ENCODE results near the gene KDR.

Gene KDR

DNA sequence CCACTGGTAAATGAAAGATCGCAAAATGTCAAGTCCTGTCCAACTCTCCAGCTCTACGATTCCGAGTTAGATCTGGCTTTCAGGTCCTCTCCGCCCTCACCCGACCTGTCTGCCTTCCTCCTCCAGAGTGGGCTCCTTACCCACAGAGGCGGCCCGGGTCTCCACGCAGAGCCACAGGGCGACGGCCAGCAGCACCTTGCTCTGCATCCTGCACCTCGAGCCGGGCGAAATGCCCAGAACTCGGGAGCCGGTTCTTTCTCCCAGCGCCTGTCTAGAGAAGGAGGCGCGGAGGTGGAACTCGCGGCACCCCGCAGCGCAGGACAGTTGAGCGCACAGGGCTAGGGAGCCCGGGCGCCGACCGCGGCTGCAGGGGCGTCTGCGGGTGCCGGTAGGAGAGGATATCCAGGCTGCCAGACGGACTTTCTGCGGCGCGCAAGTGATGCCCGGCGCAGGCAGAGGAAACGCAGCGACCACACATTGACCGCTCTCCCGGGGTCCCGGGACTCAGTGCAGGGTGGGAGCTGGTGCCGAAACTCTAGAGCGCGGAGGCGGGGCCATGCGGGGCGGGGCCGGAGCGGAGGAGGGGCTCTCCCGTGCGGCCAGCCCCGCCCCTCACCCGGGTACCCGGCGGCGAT is at the start of gene KDR:
Gene KDR, minus strand, starts transcription at position 509 of the 635 bp plus-strand sequence. Its CDS starts 302 bp downstream, at position 207.
- DNase-seq: peak; percentile 20

DNA sequence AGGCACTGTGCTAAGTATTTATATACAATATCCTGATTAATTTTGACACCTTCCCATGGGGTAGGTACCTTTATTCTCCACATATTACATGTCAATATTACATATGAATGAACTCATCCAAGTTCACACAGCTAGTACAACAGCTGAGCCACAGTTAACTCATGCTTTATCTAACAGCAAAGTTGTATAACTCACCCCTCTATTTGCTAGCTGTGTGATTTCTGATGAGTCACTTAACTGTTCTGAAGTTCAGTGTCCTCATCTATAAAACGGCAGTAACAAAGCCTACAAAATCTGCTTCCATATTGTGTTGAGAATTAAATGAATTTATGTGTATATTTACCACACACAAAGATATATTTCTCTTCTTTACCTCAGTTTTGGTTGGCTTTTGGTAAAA is 48.2 kb upstream of the KDR start:
- peak; percentile 53 for DNase-seq

DNA sequence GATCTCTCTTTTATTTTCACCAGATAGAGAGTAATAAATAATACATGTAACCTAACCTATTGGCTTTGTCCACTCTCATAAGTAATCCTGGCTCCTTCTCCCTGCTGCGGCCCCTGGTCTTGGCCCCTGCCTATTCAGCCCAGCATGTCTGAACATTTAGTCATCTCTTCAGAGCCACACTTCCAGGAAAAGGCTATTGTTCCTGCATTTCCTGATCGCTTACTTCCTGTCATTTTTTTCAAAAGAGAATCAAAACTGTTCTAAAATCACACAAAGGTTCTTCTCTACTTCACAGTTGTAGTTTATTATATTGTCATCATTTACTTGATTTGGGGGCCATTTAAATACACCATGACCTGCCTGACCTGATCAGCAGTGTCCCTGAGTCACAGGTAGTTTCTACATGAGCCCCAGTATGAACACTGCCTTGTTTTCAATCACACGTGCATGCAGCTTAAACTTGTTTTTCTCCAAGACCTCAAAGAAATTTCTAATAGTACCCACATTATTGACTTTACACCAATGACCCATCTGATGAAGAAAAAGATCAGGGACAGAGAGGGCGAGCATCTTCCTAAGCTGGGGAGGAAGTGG is 47.4 kb upstream of the KDR start:
- peak; percentile 38 for DNase-seq

DNA sequence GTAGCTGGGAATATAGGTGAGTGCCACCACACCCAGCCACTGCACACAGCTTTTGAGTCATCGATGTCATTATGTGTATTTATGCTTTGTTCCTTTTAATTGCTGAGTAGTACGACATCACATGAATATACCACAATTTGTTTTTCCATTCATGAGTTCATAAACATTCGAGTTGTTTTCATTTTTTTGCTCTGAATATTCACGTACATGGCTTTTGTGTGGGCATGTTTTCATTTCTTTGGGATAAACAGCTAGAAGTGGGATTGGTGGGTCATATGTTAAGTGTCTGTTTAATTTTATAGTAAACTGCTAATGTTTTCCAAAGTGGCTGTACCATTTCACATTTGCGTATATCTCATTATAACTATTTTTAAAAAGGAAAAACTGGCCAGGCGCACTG is 45.1 kb upstream of the KDR start:
- DNase-seq: no peak

DNA sequence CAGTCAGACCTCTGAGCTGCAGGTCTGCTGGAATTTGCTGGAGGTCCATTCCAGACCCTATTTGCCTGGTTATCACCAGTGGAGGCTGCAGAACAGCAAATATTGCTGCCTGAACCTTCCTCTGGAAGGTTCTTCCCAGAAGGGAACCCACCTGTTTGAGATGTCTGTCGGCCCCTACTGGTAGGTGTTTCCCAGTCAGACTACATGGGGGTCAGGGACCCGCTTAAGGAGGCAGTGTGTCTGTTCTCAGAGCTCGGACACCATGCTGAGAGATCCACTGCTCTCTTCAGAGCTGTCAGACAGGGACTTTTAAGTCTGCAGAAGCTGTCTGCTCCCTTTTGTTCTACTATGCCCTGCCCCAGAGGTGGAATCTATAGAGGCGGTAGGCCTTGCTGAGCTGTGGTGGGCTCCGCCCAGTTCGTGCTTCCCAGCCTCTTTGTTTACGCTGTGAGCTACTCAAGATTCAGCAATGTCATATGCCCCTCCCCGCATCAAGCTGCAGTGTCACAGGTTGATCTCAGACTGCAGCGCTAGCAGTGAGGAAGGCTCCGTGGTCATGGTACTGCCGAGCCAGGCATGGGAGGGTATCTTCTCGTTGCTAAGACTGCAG is 44.1 kb upstream of the KDR start:
- peak; percentile 27 for DNase-seq

DNA sequence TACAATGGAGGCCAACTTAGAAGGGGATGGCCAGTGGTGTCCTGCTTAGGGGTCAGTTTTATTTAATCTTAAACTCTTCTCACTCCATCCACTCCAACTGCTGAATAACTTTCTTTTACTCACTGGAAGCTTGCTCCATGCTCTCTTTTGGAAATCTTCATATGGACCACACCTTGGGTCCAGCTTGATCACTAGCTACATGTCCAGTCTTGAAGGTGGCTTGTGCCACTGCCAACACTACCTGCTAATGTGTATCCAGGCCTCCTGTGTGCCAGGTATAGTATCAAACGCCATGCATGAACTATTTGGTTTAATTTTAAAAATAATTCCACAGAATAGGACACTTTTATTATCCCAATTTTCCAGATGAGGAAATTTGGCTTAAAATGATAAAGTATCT is 37.0 kb upstream of the KDR start:
- DNase-seq: no peak

DNA sequence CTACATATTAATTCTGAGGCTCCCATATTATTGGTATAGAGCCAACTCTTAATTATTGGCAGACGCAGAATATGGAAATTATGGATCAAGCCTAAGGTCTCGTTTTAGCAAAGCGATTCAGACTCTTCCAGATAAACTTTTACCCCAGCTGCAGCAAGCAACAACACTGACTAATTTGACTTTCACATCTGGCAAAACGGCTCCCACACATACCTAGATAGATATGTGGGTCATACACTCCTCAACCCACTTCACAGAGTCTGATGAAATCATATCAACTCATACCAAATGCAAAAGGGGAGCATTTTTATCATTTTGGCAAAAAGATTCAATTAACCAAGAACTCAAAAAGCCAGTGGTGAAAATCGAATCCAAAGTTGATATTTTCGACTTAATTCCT is 36.3 kb upstream of the KDR start:
- no peak for DNase-seq

DNA sequence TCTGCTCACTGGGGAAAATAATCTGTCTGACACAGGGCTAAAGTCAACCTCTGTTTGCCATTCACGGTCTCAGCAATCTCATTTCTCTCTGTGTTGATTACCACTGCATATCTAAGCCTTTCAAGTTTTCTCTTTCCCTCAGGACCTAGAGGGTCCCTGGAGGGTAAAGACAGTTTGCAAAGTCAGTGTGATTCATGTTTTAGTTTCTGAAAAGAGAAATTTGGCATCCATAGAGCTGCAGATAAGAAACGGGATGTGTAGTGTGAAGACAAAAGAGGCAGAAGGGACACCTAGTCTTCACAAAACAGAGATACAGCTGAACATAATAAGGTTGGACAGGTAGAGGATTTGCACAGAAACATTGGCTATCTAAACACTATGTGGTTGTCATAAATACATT is 34.5 kb upstream of the KDR start:
- peak; percentile 24 for DNase-seq

DNA sequence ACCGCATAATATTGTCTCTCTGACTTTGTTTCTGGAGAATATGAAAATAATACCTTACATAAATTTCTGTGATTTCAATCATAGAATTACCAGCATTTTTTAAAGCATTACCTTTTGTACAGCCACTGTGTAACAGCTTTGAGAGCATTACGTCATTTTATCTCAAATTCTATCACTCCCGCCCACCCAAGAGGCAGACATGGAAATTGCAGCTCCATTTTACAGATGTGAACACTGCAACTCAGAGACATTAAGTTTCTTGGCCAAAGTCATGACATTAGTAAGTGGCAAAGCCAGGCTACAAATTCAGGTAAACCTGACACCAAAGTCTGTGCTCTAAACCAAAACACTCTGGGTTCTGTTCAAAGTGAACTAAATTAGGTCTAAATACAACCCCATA is 33.6 kb upstream of the KDR start:
- no peak for DNase-seq

DNA sequence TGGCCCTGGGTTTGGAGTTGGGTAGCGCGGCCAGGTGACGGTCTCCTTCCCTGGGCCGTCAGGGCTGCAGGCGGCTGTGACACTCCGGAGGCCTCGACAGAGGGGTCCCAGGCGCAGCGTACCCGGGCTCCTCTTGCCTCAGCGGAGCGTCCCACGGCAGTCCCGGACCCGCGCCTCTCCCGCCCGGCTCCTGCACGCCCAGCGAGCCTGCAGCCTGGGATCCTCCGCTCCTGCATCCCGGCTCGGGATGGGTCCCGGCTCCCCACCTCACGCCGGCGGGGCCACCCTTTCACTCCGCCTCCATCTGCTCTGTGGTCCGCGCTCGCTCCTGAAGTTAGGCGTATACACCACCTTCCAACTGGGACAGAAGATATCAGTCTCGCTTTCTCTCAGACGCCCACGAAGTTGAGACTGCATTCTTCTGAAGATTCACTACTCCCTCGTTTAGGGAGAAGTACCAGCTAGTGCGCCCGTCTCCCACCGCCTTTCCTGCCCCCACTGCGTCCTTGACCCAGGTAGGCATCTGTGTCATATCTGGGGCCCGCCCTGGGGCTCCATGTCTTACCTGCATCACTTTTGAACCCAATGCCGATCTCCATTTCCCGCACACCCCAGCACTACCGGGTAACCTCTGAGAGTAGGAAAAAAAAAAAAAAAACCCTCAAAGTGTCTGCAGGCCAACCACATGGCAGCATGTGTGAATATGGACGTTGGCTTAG is 32.3 kb upstream of the KDR start:
- no peak for DNase-seq

DNA sequence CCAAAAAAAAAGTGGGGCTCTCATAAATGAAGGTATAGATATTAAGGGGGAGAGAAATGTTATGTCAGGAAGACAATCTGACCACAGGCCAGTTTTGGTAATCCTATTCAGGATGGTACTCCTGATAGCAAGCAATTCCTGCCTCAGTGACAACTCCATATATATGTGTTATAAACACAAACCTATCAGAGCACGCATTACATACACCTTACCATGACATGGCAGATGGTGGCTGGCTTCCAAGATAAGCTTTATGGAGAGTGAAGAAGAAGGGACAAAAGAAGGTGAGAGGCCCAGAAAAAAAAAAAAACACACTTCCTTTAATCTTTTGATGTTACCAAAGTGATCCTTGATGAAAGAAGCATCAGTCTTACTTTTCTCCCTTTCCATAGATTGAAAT is 29.5 kb upstream of the KDR start:
- no peak for DNase-seq

DNA sequence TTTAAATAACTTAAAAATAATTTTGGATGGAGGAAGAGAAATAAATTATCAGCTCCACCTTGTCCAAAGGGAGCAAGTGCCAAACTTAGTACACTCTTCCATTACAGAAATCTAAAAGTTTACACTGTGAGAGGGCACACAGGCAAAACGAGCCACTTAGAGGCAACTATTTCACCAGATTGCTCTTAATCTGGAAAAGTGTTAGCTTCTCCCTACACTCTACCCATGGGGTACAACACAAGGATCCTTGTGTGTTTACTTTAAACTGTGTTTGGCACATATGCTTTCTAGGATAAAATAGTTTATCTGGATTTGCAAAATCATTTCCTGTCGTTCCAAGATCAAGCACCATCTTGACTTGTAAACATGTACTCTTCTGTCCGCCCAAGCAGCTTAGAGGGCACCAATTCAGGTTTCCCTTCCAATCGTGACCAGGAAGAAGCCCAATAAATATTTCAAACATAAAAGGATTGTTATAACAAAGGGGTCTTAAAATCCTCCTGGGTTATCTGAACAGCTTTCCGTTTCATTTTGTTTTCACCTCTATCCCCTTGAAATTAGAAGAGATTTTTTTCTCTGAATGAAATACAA is 29.0 kb upstream of the KDR start:
- DNase-seq: no peak

DNA sequence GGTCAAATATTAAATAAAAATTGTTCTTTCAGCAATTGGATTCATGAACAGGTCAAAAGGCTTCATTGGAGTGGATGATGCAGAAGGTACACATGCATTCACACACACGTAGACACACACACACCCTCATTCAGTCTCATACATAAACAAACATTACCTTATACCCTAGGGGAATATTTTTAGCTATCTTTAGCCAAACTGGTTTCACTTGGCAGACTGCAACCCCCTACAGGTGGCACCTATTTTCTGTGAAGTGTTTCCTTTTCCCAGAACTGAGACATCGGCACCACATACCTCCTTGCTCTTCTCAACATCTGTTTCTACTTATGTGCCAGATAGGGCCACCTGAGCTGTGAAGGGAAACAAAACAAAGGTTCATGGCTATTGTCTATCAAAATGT is 18.5 kb upstream of the KDR start:
- no peak for DNase-seq

DNA sequence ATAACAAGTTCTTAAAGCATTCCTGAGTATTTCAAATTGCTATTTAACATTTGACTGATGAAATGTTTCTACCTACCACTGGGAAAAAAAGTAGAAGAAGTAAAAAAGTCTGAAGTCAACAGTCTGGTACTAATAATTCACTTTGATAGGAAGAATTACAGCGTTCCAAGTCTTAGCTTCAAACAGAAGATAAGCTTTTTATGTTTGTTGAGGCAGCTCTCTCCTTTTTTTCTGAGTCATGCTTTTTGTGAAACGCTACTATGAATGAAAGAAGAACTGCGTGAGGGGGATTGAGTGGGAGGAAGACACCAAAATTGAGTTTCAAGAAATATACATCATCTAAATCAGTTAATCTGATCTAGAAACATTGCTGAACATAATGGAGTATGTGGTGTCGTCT is 13.0 kb upstream of the KDR start:
- DNase-seq: no peak

DNA sequence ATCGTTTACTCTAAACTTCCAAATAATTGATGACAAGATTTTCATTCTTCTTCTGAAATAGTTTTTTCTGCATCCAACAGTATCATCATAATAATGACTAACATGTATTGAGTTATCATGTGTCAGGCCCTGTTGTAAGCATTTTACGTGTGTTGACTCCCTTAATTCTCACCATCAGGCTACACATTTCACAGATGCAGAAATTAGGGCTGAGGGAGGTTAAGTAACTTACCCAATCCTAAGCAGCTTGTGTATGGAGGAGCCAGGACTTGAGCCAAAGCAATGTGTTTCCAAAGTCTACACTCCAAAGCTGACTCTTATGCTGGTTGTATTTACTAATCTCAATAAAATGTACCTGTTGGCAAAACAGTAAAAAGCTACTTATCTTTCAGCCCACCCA is 11.2 kb upstream of the KDR start:
- DNase-seq: no peak

DNA sequence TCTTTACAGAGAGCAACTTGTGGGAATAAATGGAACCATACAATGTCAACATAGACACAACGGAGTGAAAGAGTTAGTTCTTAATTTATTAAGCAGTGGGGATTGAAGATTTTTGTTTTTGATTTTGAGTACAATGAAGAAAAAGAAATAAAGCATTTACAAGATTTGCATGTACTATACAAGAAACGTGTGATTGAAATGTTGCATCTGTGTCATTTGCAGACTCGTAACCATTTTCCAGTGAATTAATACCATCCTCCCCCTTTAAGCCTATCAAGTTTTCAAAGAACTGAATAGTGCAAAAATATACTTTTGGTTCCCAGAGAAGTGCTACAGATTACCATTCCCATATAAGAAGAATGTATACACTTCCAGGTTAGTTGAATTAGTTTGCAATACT is 8.6 kb upstream of the KDR start:
- no peak for DNase-seq

DNA sequence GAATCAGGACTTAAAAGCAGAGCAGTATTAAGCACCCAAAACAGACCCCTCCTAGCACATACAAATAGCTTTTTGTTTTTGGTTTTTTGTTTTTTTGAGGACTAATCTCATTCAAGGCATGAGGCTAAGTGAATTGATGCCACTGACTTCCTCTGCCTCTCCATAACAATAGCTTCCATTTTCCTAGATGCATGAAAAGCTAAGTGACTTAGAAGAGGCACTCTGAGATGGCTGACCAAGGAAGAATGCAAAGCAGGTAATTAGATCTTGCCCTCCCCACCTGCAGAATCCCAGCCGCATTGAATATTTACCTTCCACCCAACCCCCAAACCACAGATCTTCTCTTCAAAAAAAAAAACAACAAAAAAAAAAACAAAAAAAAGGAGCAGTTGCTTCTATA is 7.4 kb upstream of the KDR start:
- DNase-seq: no peak

DNA sequence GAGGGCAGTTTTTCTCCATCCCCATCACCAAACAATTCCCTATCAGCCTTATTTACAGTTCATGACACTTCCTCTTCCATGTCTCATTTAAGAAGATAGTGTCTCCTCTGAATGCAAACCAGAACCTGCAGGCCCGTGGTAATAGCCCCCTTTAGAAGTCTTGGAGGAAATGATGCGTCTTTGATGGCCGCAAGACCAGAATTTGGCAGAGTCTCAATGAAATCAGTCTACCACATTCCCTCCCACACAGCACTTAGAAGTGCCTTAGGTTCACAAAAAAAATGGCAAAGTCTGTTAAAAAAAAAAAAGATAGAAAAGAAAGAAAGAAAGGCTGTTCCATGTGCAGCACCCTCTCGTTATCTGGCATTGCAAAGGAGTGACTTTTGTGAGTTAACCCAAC is 2.1 kb upstream of the KDR start:
- DNase-seq: no peak

DNA sequence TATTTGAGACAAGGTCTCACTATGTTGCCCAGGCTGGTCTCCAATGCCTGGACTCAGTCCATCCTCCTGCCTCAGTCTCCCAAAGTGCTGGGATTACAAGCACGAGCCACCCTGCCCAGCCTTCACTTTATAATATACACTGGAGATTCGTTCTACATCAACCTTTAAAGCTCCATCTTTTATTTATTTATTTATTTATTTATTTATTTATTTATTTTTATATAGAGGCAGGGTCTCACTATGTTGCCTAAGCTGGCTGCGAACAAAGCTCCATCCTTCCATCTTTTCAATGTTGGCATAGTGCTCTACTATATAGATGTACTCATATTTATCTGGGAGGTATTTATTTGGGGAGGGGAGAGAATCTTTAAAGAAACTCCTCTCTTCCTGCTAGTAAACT is 1.7 kb upstream of the KDR start:
- no peak for DNase-seq

DNA sequence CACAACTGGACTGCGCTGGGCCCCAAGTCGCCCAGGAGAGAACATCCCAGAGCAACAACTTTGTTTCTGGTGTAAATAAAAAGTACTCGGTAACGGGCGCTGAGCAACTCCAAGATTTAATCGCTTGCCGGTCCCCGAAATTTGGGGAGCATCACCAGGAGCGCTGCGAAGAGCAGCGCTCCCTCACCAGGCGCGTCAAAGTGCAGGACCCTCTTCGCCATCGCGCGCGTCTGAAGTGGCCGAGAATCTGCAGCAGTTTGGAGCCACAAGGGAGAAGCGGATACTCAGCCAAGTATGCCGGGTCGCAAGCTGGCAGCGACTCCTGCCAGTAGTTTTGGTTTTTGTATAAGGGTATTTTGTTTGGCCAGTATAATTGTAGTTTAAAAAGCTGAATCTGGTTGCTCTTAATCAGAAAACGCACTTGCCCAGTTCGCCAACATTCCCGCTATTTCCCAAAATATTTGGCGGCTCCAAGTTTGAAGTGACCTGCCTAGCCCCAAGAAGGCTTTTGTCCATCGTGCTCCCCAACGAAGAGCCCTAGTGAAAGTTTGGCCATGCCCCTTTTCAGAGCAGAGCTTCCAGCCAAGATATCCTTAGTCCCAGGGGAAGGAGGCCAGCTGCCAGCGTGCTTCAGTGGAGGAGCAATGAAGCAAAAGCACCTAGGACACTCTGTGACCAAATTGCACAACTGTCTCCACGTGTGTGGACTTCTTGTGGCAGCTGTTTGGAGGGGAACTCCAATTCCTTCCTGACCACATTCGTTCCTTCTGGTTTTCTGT is 557 bp upstream of the KDR start:
- no peak for DNase-seq

DNA sequence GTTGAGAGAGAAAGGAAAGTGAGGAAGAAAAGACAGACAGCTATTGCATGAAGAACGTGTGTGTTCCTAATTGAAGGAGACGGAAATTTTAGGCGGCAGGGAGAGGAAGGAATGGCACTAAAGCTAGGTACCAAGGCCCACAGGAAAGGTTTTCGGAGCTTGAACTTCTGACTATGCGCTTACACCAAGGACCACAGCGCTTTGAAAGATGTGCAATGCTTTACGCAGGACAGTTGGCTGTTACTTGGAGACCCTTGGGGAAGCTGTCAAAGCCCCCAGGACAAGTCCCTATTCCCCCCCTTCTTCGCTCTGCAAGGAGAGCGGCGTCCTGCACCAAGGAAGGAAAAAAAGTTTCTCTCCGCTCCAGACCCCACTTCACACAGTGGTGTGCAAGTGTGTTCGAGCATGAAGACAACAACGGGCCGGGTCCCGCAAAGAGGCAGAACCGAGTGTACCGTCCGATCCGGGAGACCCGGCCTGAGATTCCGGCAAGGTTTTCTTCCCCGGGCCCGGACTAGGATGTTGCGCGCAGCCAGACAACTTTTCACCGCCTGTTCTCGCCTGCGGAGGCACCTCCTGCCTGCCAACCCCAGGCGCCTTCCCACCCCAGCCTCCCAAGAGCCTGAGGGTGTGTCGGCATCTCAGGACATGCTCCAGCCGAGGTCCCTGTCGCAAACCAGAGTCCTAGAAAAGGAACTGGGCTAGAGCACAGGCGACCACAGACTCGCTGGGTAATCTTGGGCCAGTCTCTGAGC is 896 bp downstream of the KDR start:
- DNase-seq: no peak

DNA sequence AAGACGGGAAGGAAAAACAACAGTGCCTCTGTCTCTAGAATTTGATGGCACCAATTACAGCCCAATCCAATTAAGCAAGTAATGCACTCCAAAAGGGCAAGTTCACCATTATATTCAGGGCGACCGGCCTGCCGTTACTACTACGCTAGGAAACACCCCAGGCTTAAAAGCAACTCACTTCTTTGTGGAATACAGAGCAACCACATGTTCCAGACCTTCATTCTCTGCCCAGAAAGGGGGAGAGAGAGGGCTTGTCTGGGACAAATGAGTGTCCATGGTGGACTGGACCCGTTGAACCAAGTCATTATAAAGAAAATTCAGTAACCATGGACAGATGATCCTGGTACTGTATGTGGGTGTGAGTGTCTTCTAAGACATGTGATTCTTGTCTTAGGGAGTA is 1.6 kb downstream of the KDR start:
- DNase-seq: no peak
